Upper lobe of right lung (tissue), 1 donor: ENCODE data around the gene PTHLH. TPM values are rescaled to one million over a fixed set of nuclear protein-coding genes. Genes with fewer than 3 reads are reported as not detected.

Experiments
- ATAC-seq: fragments of 200-7000 bp; cut with Tn5 transposase; one replicate; pipeline ENCODE4 v1.9.1; 2020; ENCODE audit warnings: mild to moderate bottlenecking, moderate library complexity
- DNase-seq: peaks from one replicate; pipeline ENCODE4 v3.0.0-alpha.2; 2020
- H3K27ac ChIP-seq: fragments of 200-600 bp; one replicate; pipeline ENCODE4 v1.8.0; 2022
- H3K27me3 ChIP-seq: fragments of 200-600 bp; one replicate; pipeline ENCODE4 v1.8.0; 2022; ENCODE audit warnings: mild to moderate bottlenecking
- H3K36me3 ChIP-seq: fragments of 200-600 bp; one replicate; pipeline ENCODE4 v1.8.0; 2022
- H3K4me1 ChIP-seq: fragments of 200-600 bp; one replicate; pipeline ENCODE4 v1.8.0; 2022
- H3K4me3 ChIP-seq: fragments of 200-600 bp; one replicate; pipeline ENCODE4 v1.8.0; 2022; ENCODE audit warnings: mild to moderate bottlenecking
- H3K9me3 ChIP-seq: fragments of 200-600 bp; one replicate; pipeline ENCODE4 v1.8.0; 2022
- CTCF ChIP-seq: fragments of 200-600 bp; IDR thresholded peaks from one replicate; pipeline ENCODE4 v1.8.0; 2022; ENCODE audit warnings: antibody characterized with exemption
- intact Hi-C: fragments of 100-400 bp; cut with DNase I; formaldehyde crosslinking; loops from one replicate; pipeline ENCODE4 v1.11.0; 2022
- total RNA-seq: library from RNA; stranded (reverse); fragmentation: NEBNext Ultra II Directional; extraction: Animal tissue kit (Norgen Biotek cat#: 25700); gene quantifications from one replicate; pipeline ENCODE4 v1.2.1, GENCODE V29; 2021
- donor health status: DM: no; HTN: yes; CAD: no; lungs with severe emphysema.

The PTHLH gene
- total RNA-seq, 1 donor from 2014 or later = 1.9 TPM

- DNase-seq (no peak), ATAC-seq (no peak)
- Histone ChIP-seq H3K27ac (no peak overlapping the region), H3K4me1 (no peaks in the 10 kb centered on the region), H3K27me3 (no peaks in the 10 kb centered on the region), H3K9me3 (no peaks in the 10 kb centered on the region), H3K36me3 (no peaks in the 10 kb centered on the region), H3K4me3 (no peak overlapping the region)
- intact Hi-C loops = no loop called here
- TF ChIP-seq CTCF = no peak
Measured at GRCh38 chr12:27913999-27914614, 58.4 kb downstream of the PTHLH start.

- Histone ChIP-seq H3K4me3 (no peak overlapping the region), H3K9me3 (no peaks in the 10 kb centered on the region), H3K36me3 (no peaks in the 10 kb centered on the region), H3K27me3 (no peaks in the 10 kb centered on the region), H3K27ac (no peak overlapping the region), H3K4me1 (no peaks in the 10 kb centered on the region)
- DNase-seq = no peak
- intact Hi-C loops = no loop called here
- no peak for TF ChIP-seq CTCF
- ATAC-seq = no peak
Measured at GRCh38 chr12:27911397-27911796, 61.1 kb downstream of the PTHLH start.

Other genes starting within 250 kb of the PTHLH start
- 25.0 TPM for gene KLHL42, start 192.5 kb downstream of the PTHLH start, total RNA-seq
- not detected for gene MANSC4, start 192.5 kb downstream of the PTHLH start, total RNA-seq
- 33.4 TPM for gene CCDC91, start 217.7 kb upstream of the PTHLH start, total RNA-seq